IMR-90 (cell line): Measurements from ENCODE around the gene DIPK1A.

Experiments
- MXI1 ChIP-seq: IDR thresholded peaks from 2 replicates; pipeline ENCODE4 v1.6.1; 2012; ENCODE audit warnings: low read depth, mild to moderate bottlenecking, low read length, moderate library complexity, borderline replicate concordance
- POLR2A ChIP-seq: IDR thresholded peaks from 2 replicates; pipeline ENCODE4 v1.6.1; 2012; ENCODE audit warnings: mild to moderate bottlenecking, low read depth, low read length
- RAD21 ChIP-seq: IDR thresholded peaks from 2 replicates; pipeline ENCODE4 v1.6.1; 2012; ENCODE audit warnings: low read length, improper control_type of control experiment
- RFX5 ChIP-seq: IDR thresholded peaks from 2 replicates; pipeline ENCODE4 v1.8.0; 2012; ENCODE audit warnings: low read depth, mild to moderate bottlenecking, low read length, moderate library complexity
- SMC3 ChIP-seq: fragments of 150-350 bp; IDR thresholded peaks from 2 replicates; pipeline ENCODE4 v1.6.1; 2016; ENCODE audit warnings: low read depth, mild to moderate bottlenecking, antibody characterized with exemption, low read length, moderate library complexity
- TF ChIP-seq, protein P1 (sequence below): conservative IDR thresholded peaks from 2 replicates; pipeline ENCODE4 v1.5.1; 2012; ENCODE audit warnings: mild to moderate bottlenecking, low read depth, low read length, improper control_type of control experiment

GRCh38 chr1:92969517-92969916, 8.3 kb upstream of the DIPK1A start:
- TF ChIP-seq POLR2A (no peak), RFX5 (no peak), MXI1 (no peak), RAD21 (no peak), SMC3 (no peak)
- TF ChIP-seq, protein P1, sequence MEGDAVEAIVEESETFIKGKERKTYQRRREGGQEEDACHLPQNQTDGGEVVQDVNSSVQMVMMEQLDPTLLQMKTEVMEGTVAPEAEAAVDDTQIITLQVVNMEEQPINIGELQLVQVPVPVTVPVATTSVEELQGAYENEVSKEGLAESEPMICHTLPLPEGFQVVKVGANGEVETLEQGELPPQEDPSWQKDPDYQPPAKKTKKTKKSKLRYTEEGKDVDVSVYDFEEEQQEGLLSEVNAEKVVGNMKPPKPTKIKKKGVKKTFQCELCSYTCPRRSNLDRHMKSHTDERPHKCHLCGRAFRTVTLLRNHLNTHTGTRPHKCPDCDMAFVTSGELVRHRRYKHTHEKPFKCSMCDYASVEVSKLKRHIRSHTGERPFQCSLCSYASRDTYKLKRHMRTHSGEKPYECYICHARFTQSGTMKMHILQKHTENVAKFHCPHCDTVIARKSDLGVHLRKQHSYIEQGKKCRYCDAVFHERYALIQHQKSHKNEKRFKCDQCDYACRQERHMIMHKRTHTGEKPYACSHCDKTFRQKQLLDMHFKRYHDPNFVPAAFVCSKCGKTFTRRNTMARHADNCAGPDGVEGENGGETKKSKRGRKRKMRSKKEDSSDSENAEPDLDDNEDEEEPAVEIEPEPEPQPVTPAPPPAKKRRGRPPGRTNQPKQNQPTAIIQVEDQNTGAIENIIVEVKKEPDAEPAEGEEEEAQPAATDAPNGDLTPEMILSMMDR: no peak
